Vagina (tissue), 2 donors: Measurements from ENCODE around the gene ALDH18A1.

Experiments used
- POLR2A ChIP-seq, 2 donors: fragments of 450-650 bp; IDR thresholded peaks; one replicate each; pipeline ENCODE4 v1.6.1; 2017; ENCODE audit warnings: antibody characterized with exemption in 2 of 2, mild to moderate bottlenecking in 2 of 2, moderate library complexity in 2 of 2
- POLR2AphosphoS5 ChIP-seq, 2 donors: sonication (generic); formaldehyde crosslinking; IDR thresholded peaks; one replicate each; pipeline ENCODE4 v1.9.0; 2017; ENCODE audit warnings: antibody characterized with exemption in 2 of 2, mild to moderate bottlenecking in 2 of 2, low read depth in 1 of 2; ENCODE audit not compliant: insufficient read depth in 1 of 2
- TF ChIP-seq, protein P1 (sequence below), 3 experiments: fragments of 450-650 bp in 2 of 3; fragments of 200-600 bp in 1 of 3; sonication (generic) in 1 of 3; IDR thresholded peaks; one replicate each; pipeline ENCODE4 v1.5.1; 2017 to 2019; ENCODE audit warnings: antibody characterized with exemption in 3 of 3, mild to moderate bottlenecking in 2 of 3, moderate library complexity in 2 of 3

DNA sequence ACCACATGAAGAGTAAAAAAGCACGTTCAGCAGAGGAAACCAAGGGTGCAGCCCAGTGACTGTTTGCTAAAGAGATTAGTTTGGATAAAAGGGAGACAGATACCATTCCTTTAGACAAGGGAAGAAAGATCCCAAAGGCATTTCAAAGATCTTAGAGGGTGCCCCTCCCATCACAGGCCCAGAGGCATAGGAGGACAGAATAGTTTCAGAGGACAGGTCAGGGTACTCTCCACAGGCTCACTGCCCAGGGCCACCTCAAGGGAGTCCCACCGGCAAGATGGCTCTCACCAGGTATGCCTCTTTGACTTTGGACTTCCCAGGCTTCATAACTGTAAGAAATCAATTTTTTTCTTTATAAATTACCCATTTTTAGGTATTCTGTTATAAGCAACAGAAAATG lies 41.9 kb upstream of the ALDH18A1 start:
- TF ChIP-seq, protein P1, sequence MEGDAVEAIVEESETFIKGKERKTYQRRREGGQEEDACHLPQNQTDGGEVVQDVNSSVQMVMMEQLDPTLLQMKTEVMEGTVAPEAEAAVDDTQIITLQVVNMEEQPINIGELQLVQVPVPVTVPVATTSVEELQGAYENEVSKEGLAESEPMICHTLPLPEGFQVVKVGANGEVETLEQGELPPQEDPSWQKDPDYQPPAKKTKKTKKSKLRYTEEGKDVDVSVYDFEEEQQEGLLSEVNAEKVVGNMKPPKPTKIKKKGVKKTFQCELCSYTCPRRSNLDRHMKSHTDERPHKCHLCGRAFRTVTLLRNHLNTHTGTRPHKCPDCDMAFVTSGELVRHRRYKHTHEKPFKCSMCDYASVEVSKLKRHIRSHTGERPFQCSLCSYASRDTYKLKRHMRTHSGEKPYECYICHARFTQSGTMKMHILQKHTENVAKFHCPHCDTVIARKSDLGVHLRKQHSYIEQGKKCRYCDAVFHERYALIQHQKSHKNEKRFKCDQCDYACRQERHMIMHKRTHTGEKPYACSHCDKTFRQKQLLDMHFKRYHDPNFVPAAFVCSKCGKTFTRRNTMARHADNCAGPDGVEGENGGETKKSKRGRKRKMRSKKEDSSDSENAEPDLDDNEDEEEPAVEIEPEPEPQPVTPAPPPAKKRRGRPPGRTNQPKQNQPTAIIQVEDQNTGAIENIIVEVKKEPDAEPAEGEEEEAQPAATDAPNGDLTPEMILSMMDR (IDR thresholded peaks at IDR 0.05): no peak
- no peak for TF ChIP-seq POLR2AphosphoS5 (IDR thresholded peaks at IDR 0.05; ENCODE audit: insufficient read depth in 1 of 2, low read depth in 1 of 2)
- no peak for TF ChIP-seq POLR2A (IDR thresholded peaks at IDR 0.05)
